Measurements from ENCODE around the gene TF.

TF gene

DNA sequence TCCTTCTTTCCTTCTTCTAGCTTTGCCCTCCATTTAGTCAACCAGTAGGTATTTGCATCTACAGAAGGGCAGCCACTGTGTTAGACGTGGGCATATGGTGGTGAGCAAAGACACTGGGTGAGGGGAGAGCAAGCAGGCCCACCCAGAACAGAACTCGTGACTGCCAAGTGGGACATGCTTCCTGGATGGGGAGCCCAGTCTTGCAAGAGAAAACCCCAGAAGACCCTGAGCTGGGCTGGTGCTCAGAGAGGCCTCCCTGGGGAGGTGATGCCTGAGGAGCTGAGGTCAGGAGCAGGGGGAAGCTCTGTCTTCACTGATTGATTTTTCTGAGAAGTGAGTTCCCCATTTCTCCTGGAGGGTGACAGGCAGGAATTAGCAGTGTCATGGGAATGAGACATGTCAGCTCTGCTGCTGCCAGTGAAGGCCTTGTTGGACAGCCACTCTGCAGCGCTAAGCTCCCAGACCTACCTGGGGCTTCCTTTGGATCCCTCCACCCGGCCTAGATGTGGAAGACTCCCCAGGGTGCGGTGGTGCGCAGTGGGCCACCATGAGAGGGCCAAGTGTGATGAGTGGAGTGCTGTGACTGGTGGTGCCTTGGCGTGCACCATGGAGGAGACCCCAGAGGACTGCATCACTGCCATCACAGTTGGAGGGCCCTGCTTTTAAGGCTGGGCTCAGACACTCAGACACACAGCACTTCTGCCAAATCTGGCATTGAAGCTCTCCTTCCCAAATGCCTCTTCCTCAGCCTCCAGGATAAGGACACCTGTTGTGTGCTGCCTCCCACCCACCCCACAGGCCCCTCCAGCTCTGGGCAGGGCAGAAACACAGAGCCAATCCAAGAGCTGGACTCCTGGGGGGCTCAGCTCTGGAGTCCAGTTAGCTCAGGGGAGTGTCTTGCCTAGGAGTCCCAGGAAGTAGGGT lies 44.5 kb upstream of the TF start:
- DNase-seq: no peak
- no peaks in the 10 kb centered on the region for H3K9me3 ChIP-seq
- peaks cover 18% of the 10 kb centered on the region for H3K27me3 ChIP-seq
- no peaks in the 10 kb centered on the region for H3K36me3 ChIP-seq
- TF ChIP-seq, protein P1, sequence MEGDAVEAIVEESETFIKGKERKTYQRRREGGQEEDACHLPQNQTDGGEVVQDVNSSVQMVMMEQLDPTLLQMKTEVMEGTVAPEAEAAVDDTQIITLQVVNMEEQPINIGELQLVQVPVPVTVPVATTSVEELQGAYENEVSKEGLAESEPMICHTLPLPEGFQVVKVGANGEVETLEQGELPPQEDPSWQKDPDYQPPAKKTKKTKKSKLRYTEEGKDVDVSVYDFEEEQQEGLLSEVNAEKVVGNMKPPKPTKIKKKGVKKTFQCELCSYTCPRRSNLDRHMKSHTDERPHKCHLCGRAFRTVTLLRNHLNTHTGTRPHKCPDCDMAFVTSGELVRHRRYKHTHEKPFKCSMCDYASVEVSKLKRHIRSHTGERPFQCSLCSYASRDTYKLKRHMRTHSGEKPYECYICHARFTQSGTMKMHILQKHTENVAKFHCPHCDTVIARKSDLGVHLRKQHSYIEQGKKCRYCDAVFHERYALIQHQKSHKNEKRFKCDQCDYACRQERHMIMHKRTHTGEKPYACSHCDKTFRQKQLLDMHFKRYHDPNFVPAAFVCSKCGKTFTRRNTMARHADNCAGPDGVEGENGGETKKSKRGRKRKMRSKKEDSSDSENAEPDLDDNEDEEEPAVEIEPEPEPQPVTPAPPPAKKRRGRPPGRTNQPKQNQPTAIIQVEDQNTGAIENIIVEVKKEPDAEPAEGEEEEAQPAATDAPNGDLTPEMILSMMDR (IDR thresholded peaks at IDR 0.05; ENCODE audit: low read depth, low read length): no peak
- H3K4me3 ChIP-seq (ENCODE audit: low read depth, low read length): no peak overlapping the region
- no peaks in the 10 kb centered on the region for H3K4me1 ChIP-seq

- Histone ChIP-seq H3K36me3 (no peaks in the 10 kb centered on the region), H3K4me3 (ENCODE audit: low read depth, low read length) (no peak overlapping the region), H3K4me1 (no peaks in the 10 kb centered on the region), H3K9me3 (no peaks in the 10 kb centered on the region), H3K27me3 (peaks cover 26% of the 10 kb centered on the region)
- TF ChIP-seq, protein P1 (IDR thresholded peaks at IDR 0.05; ENCODE audit: low read depth, low read length): no peak
- no peak for DNase-seq
Measured at GRCh38 chr3:133703915-133704314, 42.3 kb upstream of the TF start.

- Histone ChIP-seq H3K36me3 (no peaks in the 10 kb centered on the region), H3K9me3 (no peaks in the 10 kb centered on the region), H3K4me3 (ENCODE audit: low read depth, low read length) (no peak overlapping the region), H3K4me1 (no peaks in the 10 kb centered on the region), H3K27me3 (peaks cover 37% of the 10 kb centered on the region)
- TF ChIP-seq, protein P1 (IDR thresholded peaks at IDR 0.05; ENCODE audit: low read depth, low read length): no peak
- no peak for DNase-seq
Measured at GRCh38 chr3:133706033-133706432, 40.2 kb upstream of the TF start.

GRCh38 chr3:133709139-133709750 lies 36.9 kb upstream of the TF start:
- H3K4me3 ChIP-seq (ENCODE audit: low read depth, low read length): no peak overlapping the region
- TF ChIP-seq, protein P1 (IDR thresholded peaks at IDR 0.05; ENCODE audit: low read depth, low read length): no peak

GRCh38 chr3:133711013-133711412 lies 35.2 kb upstream of the TF start:
- DNase-seq: no peak
- H3K4me1 ChIP-seq: no peaks in the 10 kb centered on the region
- H3K36me3 ChIP-seq: no peaks in the 10 kb centered on the region
- H3K9me3 ChIP-seq: no peaks in the 10 kb centered on the region
- H3K4me3 ChIP-seq (ENCODE audit: low read depth, low read length): no peak overlapping the region
- peaks cover 26% of the 10 kb centered on the region for H3K27me3 ChIP-seq
- TF ChIP-seq, protein P1 (IDR thresholded peaks at IDR 0.05; ENCODE audit: low read depth, low read length): no peak

More at GRCh38 chr3:133709139-133709750, 36.9 kb upstream of the TF start:
- Histone ChIP-seq H3K9me3 (no peaks in the 10 kb centered on the region), H3K4me1 (no peaks in the 10 kb centered on the region), H3K36me3 (no peaks in the 10 kb centered on the region), H3K27me3 (peaks cover 37% of the 10 kb centered on the region)
- DNase-seq: no peak

GRCh38 chr3:133712017-133712416 lies 34.2 kb upstream of the TF start:
- no peaks in the 10 kb centered on the region for H3K4me1 ChIP-seq
- no peaks in the 10 kb centered on the region for H3K36me3 ChIP-seq
- no peak overlapping the region for H3K4me3 ChIP-seq (ENCODE audit: low read depth, low read length)
- no peak for DNase-seq
- TF ChIP-seq, protein P1 (IDR thresholded peaks at IDR 0.05; ENCODE audit: low read depth, low read length): no peak
- H3K9me3 ChIP-seq: no peaks in the 10 kb centered on the region
- peaks cover 23% of the 10 kb centered on the region for H3K27me3 ChIP-seq

Measured in BE2C (cell line).